ENCODE measurements around the gene MOK. TPM values are rescaled to one million over a fixed set of nuclear protein-coding genes. Genes with fewer than 3 reads are reported as not detected.
A peak's percentile ranks its signal among the peaks of the same experiment; 100 is the strongest.

MOK gene
- polyA plus RNA-seq, 4 donors = 2.9 to 11.5 (median 4.7) TPM

- 93 to 95% (median 93%) methylated on average over 10 of the region's 10 CpGs for WGBS, 3 donors
- H3K27me3 ChIP-seq (ENCODE audit: control insufficient read depth in 3 of 3, insufficient read depth in 3 of 3, low read length in 3 of 3) = no peaks in the 10 kb centered on the region
- FAIRE-seq (no peak), DNase-seq (no peak)
- H3K4me1 ChIP-seq (ENCODE audit: control insufficient read depth in 3 of 3, insufficient read depth in 2 of 3, low read depth in 1 of 3, low read length in 2 of 3) = no peaks in the 10 kb centered on the region
- no peaks in the 10 kb centered on the region for H3K9me3 ChIP-seq (ENCODE audit: control insufficient read depth in 2 of 2, insufficient read depth in 1 of 2, low read depth in 1 of 2, low read length in 1 of 2)
- no peak overlapping the region for H3K27ac ChIP-seq (ENCODE audit: low read depth in 1 of 3, low read length in 2 of 3)
- H3K36me3 ChIP-seq (ENCODE audit: control insufficient read depth in 3 of 3, insufficient read depth in 2 of 3, low read depth in 1 of 3, low read length in 3 of 3) = peaks cover 3 to 73% (median 5%) of the 10 kb centered on the region in 3 donors
- H3K4me3 ChIP-seq (ENCODE audit: low read depth in 1 of 3, low read length in 3 of 3) = no peak overlapping the region
Observed at GRCh38 chr14:102212845-102213244, 92.1 kb downstream of the MOK start.

GRCh38 chr14:102212356-102212755, 92.6 kb downstream of the MOK start:
- Histone ChIP-seq H3K4me3 (ENCODE audit: low read depth in 1 of 3, low read length in 3 of 3) (no peak overlapping the region), H3K36me3 (ENCODE audit: control insufficient read depth in 3 of 3, insufficient read depth in 2 of 3, low read depth in 1 of 3, low read length in 3 of 3) (peaks cover 3 to 73% (median 5%) of the 10 kb centered on the region in 3 donors), H3K27ac (ENCODE audit: low read depth in 1 of 3, low read length in 2 of 3) (no peak overlapping the region), H3K4me1 (ENCODE audit: control insufficient read depth in 3 of 3, insufficient read depth in 2 of 3, low read depth in 1 of 3, low read length in 2 of 3) (no peaks in the 10 kb centered on the region), H3K27me3 (ENCODE audit: control insufficient read depth in 3 of 3, insufficient read depth in 3 of 3, low read length in 3 of 3) (no peaks in the 10 kb centered on the region), H3K9me3 (ENCODE audit: control insufficient read depth in 2 of 2, insufficient read depth in 1 of 2, low read depth in 1 of 2, low read length in 1 of 2) (no peaks in the 10 kb centered on the region)
- FAIRE-seq (no peak), DNase-seq (no peak)
- 91 to 93% (median 93%) methylated on average over 8 of the region's 8 CpGs for WGBS, 3 donors

- Histone ChIP-seq H3K4me3 (ENCODE audit: low read depth in 1 of 3, low read length in 3 of 3) (no peak overlapping the region), H3K36me3 (ENCODE audit: control insufficient read depth in 3 of 3, insufficient read depth in 2 of 3, low read depth in 1 of 3, low read length in 3 of 3) (peaks cover 3 to 78% (median 5%) of the 10 kb centered on the region in 3 donors), H3K27me3 (ENCODE audit: control insufficient read depth in 3 of 3, insufficient read depth in 3 of 3, low read length in 3 of 3) (no peaks in the 10 kb centered on the region), H3K9me3 (ENCODE audit: control insufficient read depth in 2 of 2, insufficient read depth in 1 of 2, low read depth in 1 of 2, low read length in 1 of 2) (no peaks in the 10 kb centered on the region), H3K4me1 (ENCODE audit: control insufficient read depth in 3 of 3, insufficient read depth in 2 of 3, low read depth in 1 of 3, low read length in 2 of 3) (no peaks in the 10 kb centered on the region), H3K27ac (ENCODE audit: low read depth in 1 of 3, low read length in 2 of 3) (no peak overlapping the region)
- DNase-seq (no peak), FAIRE-seq (no peak)
- 94 to 98% (median 97%) methylated on average over 12 of the region's 12 CpGs for WGBS, 3 donors
Observed at GRCh38 chr14:102211240-102211639, 93.7 kb downstream of the MOK start.

GRCh38 chr14:102210421-102211042, 94.4 kb downstream of the MOK start:
- 92 to 99% (median 97%) methylated on average over 25 of the region's 25 CpGs for WGBS, 3 donors
- Histone ChIP-seq H3K4me1 (ENCODE audit: control insufficient read depth in 3 of 3, insufficient read depth in 2 of 3, low read depth in 1 of 3, low read length in 2 of 3) (no peaks in the 10 kb centered on the region), H3K9me3 (ENCODE audit: control insufficient read depth in 2 of 2, insufficient read depth in 1 of 2, low read depth in 1 of 2, low read length in 1 of 2) (no peaks in the 10 kb centered on the region), H3K36me3 (ENCODE audit: control insufficient read depth in 3 of 3, insufficient read depth in 2 of 3, low read depth in 1 of 3, low read length in 3 of 3) (peaks cover 3 to 78% (median 5%) of the 10 kb centered on the region in 3 donors), H3K27ac (ENCODE audit: low read depth in 1 of 3, low read length in 2 of 3) (no peak overlapping the region), H3K4me3 (ENCODE audit: low read depth in 1 of 3, low read length in 3 of 3) (no peak overlapping the region), H3K27me3 (ENCODE audit: control insufficient read depth in 3 of 3, insufficient read depth in 3 of 3, low read length in 3 of 3) (no peaks in the 10 kb centered on the region)
- no peak for DNase-seq
- no peak for FAIRE-seq

GRCh38 chr14:102209224-102209966, 95.6 kb downstream of the MOK start:
- DNase-seq (peak; percentile 42 to 54), FAIRE-seq (no peak)
- Histone ChIP-seq H3K27ac (ENCODE audit: low read depth in 1 of 3, low read length in 2 of 3) (no peak overlapping the region), H3K36me3 (ENCODE audit: control insufficient read depth in 3 of 3, insufficient read depth in 2 of 3, low read depth in 1 of 3, low read length in 3 of 3) (peaks cover 5 to 80% (median 6%) of the 10 kb centered on the region in 3 donors), H3K4me3 (ENCODE audit: low read depth in 1 of 3, low read length in 3 of 3) (no peak overlapping the region), H3K4me1 (ENCODE audit: control insufficient read depth in 3 of 3, insufficient read depth in 2 of 3, low read depth in 1 of 3, low read length in 2 of 3) (no peaks in the 10 kb centered on the region), H3K9me3 (ENCODE audit: control insufficient read depth in 2 of 2, insufficient read depth in 1 of 2, low read depth in 1 of 2, low read length in 1 of 2) (no peaks in the 10 kb centered on the region), H3K27me3 (ENCODE audit: control insufficient read depth in 3 of 3, insufficient read depth in 3 of 3, low read length in 3 of 3) (no peaks in the 10 kb centered on the region)
- WGBS, 3 donors = 80 to 84% (median 81%) methylated on average over 19 of the region's 19 CpGs

GRCh38 chr14:102208741-102209140, 96.2 kb downstream of the MOK start:
- Histone ChIP-seq H3K4me3 (ENCODE audit: low read depth in 1 of 3, low read length in 3 of 3) (no peak overlapping the region), H3K9me3 (ENCODE audit: control insufficient read depth in 2 of 2, insufficient read depth in 1 of 2, low read depth in 1 of 2, low read length in 1 of 2) (no peaks in the 10 kb centered on the region), H3K36me3 (ENCODE audit: control insufficient read depth in 3 of 3, insufficient read depth in 2 of 3, low read depth in 1 of 3, low read length in 3 of 3) (peaks cover 5 to 79% (median 6%) of the 10 kb centered on the region in 3 donors), H3K27me3 (ENCODE audit: control insufficient read depth in 3 of 3, insufficient read depth in 3 of 3, low read length in 3 of 3) (no peaks in the 10 kb centered on the region), H3K4me1 (ENCODE audit: control insufficient read depth in 3 of 3, insufficient read depth in 2 of 3, low read depth in 1 of 3, low read length in 2 of 3) (no peaks in the 10 kb centered on the region), H3K27ac (ENCODE audit: low read depth in 1 of 3, low read length in 2 of 3) (no peak overlapping the region)
- WGBS, 3 donors = 93 to 96% (median 96%) methylated on average over 17 of the region's 17 CpGs
- FAIRE-seq (no peak), DNase-seq (no peak)

GRCh38 chr14:102207831-102208365, 97.1 kb downstream of the MOK start:
- Histone ChIP-seq H3K4me3 (ENCODE audit: low read depth in 1 of 3, low read length in 3 of 3) (no peak overlapping the region), H3K27ac (ENCODE audit: low read depth in 1 of 3, low read length in 2 of 3) (no peak overlapping the region), H3K36me3 (ENCODE audit: control insufficient read depth in 3 of 3, insufficient read depth in 2 of 3, low read depth in 1 of 3, low read length in 3 of 3) (peaks cover 6 to 79% (median 7%) of the 10 kb centered on the region in 3 donors), H3K27me3 (ENCODE audit: control insufficient read depth in 3 of 3, insufficient read depth in 3 of 3, low read length in 3 of 3) (no peaks in the 10 kb centered on the region), H3K4me1 (ENCODE audit: control insufficient read depth in 3 of 3, insufficient read depth in 2 of 3, low read depth in 1 of 3, low read length in 2 of 3) (no peaks in the 10 kb centered on the region), H3K9me3 (ENCODE audit: control insufficient read depth in 2 of 2, insufficient read depth in 1 of 2, low read depth in 1 of 2, low read length in 1 of 2) (no peaks in the 10 kb centered on the region)
- DNase-seq (no peak), FAIRE-seq (no peak)
- WGBS, 3 donors = 94% methylated on average over 13 of the region's 13 CpGs

- no peaks in the 10 kb centered on the region for H3K9me3 ChIP-seq (ENCODE audit: control insufficient read depth in 2 of 2, insufficient read depth in 1 of 2, low read depth in 1 of 2, low read length in 1 of 2)
- no peak overlapping the region for H3K27ac ChIP-seq (ENCODE audit: low read depth in 1 of 3, low read length in 2 of 3)
- no peak for FAIRE-seq
- WGBS, 3 donors = 78 to 88% (median 87%) methylated on average over 8 of the region's 8 CpGs
- peaks cover 6 to 78% (median 7%) of the 10 kb centered on the region in 3 donors for H3K36me3 ChIP-seq (ENCODE audit: control insufficient read depth in 3 of 3, insufficient read depth in 2 of 3, low read depth in 1 of 3, low read length in 3 of 3)
- no peaks in the 10 kb centered on the region for H3K4me1 ChIP-seq (ENCODE audit: control insufficient read depth in 3 of 3, insufficient read depth in 2 of 3, low read depth in 1 of 3, low read length in 2 of 3)
- no peaks in the 10 kb centered on the region for H3K27me3 ChIP-seq (ENCODE audit: control insufficient read depth in 3 of 3, insufficient read depth in 3 of 3, low read length in 3 of 3)
- no peak overlapping the region for H3K4me3 ChIP-seq (ENCODE audit: low read depth in 1 of 3, low read length in 3 of 3)
- no peak for DNase-seq
Observed at GRCh38 chr14:102206918-102207317, 98.0 kb downstream of the MOK start.
